Adipose tissue (tissue), 3 donors: ENCODE results near the gene CHCHD6. TPM values are rescaled to one million over a fixed set of nuclear protein-coding genes. Genes with fewer than 3 reads are reported as not detected.

Experiments
- H3K27ac ChIP-seq: one replicate; pipeline ENCODE4 v1.5.1; 2013; ENCODE audit warnings: low read depth, low read length
- WGBS, 3 donors: extraction: QIAGEN DNeasy Blood & Tissue Kit; methylation state at CpG; one replicate each; pipeline ENCODE4 v1.1.7; 2013; 5-methylcytosine and 5-hydroxymethylcytosine counted together
- polyA plus RNA-seq, 3 donors: library from polyadenylated mRNA; stranded (reverse); fragments of 200-250 nt; gene quantifications; one replicate each; pipeline ENCODE4 v1.2.3, GENCODE V29; 2013
- donor health status: healthy with polysubstance abuse.
- donor health status: Bipolar disorder and iron deficiency.
- donor health status: healthy.

CHCHD6 gene
- polyA plus RNA-seq, 3 donors: 10.0 to 12.9 (median 10.2) TPM

- WGBS, 3 donors: 2 to 8% (median 5%) methylated on average over 12 of the region's 12 CpGs
These were observed 278.1 kb downstream of the CHCHD6 start for GRCh38 chr3:126982126-126982470.

DNA sequence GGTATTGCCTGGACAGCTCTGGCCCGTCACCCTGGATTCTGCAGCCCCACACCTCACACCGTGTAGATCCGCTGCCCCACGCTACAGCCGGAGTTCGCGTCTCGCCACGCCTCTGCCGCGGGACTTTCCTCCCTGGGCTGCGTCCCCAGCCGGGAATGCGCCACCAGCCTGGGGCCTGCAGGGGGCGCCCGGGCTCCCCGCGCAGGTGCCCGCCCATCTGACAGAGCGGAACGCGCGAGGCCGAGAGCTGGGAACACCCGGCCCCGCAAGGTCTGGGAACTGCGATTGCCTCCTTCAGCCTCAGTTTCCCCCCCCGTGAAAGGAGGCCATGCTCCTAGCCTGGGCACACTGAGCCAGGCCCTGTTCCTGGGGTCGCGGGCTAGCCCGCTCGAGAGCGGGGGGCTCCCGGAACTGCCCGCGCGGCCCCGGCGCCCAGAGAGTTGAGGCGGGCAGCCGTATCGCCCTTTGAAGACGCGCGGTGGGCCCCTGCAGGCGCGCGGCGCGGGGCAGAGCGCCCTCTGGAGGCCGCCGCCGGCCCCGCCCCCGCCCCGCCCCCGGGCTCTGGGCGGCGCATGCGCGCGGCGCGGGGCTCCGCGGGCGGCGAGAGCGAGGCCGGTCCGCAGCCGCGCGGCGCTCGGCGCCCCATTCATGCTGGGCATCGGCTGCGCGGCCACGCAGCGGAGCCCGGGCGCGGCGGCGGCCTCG is 278.6 kb downstream of the CHCHD6 start, which contains the start of gene PLXNA1:
TSS of gene PLXNA1 (plus strand) at position 645 of the 705 bp plus-strand sequence. CDS start 5,479 bp downstream, outside the sequence.
- 0 to 1% (median 0%) methylated on average over 36 to 85 of the region's 89 CpGs for WGBS, 3 donors
- H3K27ac ChIP-seq: no peak within 1 kb of the TSS

More at GRCh38 chr3:126982126-126982470, 278.1 kb downstream of the CHCHD6 start:
- no peak overlapping the region for H3K27ac ChIP-seq

- 0 to 1% (median 0%) methylated on average over 25 to 69 of the region's 70 CpGs for WGBS, 3 donors
- H3K27ac ChIP-seq: no peak overlapping the region
These were observed 279.2 kb downstream of the CHCHD6 start for GRCh38 chr3:126983276-126983652.

DNA sequence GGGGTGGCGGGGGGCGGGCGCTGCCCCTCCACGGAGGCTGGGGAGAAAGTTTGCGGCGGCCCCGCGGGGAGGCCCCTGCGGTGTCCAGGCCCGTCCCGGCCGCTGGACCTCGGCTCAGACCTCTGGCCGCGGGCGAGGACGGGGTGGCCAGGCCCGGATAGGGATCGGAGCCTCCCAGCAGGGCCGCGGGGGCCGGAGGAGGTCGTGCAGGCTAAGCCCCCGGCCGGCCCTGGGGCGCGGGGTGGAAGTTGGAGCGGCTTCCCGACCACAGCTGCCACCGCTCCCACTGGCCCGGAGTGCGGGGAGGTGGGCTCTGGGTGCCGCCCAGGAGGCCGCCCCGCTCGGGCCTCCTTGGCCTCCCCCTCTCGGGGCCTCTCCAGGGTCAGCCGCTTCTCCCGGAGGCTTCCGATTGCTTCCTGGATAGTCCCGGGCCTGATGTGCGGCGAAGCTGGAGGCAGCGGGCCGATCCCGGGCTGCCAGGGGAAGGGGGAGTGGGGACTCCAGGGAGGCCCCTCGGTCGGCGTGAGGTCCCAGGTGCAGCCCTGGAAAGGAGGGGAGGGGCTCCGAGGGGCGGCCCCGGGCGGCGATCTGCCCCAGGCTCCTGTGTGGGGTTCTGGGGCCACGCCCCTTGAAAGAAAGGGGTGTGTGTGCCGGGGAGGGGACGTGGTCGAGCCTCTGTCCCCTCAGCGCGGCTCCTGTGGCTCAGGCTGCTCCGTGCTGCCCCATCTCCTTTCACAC is 279.8 kb downstream of the CHCHD6 start:
- H3K27ac ChIP-seq: no peak overlapping the region
- WGBS, 3 donors: 1 to 2% (median 1%) methylated on average over 55 to 61 of the region's 61 CpGs

DNA sequence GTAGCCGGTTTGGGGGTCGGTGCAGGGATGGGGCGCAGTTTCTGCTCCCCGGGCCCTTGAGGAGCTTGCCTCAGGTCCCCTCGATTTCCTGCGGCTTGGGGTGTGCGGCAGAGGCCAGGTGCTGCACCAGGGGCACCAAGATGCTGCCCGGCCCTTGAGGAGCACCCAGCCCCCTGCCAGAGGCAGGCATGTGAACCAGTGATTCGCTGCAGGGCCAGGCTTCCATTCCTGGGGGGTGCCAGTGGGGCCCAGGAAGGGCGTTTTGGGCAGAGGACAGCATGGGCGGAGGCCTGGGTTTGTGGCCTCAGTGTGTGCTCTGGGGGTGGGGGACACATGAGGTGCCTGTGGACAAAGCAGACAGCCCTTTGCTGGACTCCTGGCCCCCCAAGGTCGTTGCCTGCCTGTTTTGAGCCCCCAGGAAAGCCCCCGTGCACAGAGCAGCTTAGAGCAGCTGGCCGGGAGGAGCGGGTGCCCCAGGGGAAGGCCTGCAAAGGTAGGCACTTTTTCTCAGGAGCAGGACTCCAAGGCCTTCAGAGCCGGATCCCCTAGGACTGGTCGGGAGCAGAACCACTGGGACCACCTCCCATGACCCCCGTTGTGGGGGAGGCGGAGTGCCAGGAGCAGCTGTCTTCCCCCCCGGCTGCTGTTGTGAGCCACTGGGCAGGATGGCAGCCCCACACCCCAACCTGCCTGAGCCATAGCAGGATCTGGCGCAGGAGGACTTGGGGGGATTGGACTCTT is 280.5 kb downstream of the CHCHD6 start:
- WGBS, 3 donors: 53 to 60% (median 56%) methylated on average over 20 to 21 of the region's 21 CpGs
- no peak overlapping the region for H3K27ac ChIP-seq

DNA sequence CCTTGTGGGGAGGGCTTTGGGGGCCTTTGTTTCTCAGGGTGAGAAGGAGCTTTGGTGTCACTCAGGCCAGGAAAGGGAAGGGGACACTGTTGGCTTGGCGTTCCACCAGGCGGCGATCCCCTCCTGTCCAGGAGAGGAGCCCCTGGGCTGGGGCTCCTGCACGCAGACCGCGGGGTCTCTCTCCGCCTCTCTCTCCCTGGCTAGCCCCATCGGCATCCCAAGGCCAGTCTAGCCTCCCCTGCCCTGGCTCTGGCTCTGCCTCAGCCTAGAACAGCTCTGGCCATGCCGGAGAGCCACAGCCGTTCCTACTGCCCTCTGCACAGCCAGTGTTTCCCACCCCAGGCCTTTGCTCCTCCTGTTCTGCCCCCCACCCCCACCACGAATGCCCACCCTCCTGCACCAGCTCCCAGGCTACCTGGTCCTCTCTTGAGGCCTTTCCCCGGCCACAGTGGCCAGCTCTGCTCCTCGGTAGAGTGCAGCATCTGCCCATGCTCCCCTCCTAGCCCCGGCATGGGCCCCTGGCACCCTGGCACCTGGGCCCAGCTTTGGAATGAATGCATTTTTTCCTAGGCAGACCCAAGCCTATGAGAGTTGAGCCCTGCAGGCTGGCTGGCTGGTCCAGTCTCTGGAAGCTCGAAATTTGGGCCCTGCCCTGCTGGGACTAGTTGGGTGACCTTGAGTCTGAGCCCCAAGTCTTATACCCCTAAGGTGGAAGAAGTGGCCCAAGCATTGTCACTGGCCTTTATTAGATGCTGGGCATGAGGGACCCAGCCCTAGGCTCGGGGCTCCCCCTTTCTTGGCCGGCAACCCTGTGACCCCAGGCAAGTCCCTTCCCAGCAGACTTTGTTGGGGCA is 281.3 kb downstream of the CHCHD6 start:
- WGBS, 3 donors: 68 to 87% (median 78%) methylated on average over 12 to 17 of the region's 17 CpGs
- H3K27ac ChIP-seq: no peak overlapping the region

GRCh38 chr3:126986001-126986400 is 282.0 kb downstream of the CHCHD6 start:
- WGBS, 3 donors: 36 to 68% (median 62%) methylated on average over 9 of the region's 9 CpGs
- no peak overlapping the region for H3K27ac ChIP-seq

- 63 to 69% (median 69%) methylated on average over 4 of the region's 4 CpGs for WGBS, 3 donors
- H3K27ac ChIP-seq: no peak overlapping the region
These were observed 283.1 kb downstream of the CHCHD6 start for GRCh38 chr3:126987129-126987528.

DNA sequence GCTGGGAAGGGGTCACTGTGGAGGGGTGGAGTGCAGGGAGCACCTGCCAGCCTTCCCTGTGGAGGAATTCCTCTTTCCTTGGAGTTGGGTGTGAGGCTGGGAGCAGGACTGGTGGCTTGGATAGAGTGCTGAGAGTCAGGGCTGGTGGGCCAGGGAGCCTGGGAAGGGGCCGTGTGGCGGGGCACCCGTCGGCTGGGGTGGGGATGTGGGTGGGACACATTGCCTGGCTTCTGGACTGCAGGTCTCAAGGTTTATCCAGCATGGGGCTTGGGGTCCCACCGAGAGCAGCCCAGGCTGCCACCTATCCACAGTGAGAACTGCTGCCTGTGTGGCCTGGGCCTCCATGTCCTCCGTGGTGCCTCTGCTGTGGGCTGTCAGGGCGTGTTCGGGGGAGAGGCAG is 283.6 kb downstream of the CHCHD6 start:
- whole genome bisulfite sequencing, 3 donors: 86 to 92% (median 89%) methylated on average over 8 of the region's 8 CpGs
- no peak overlapping the region for H3K27ac ChIP-seq

- H3K27ac ChIP-seq: no peak overlapping the region
- 91 to 95% (median 94%) methylated on average over 19 to 26 of the region's 26 CpGs for WGBS, 3 donors
These were observed 284.5 kb downstream of the CHCHD6 start for GRCh38 chr3:126988451-126989021.

GRCh38 chr3:126989316-126990023 is 285.4 kb downstream of the CHCHD6 start:
- H3K27ac ChIP-seq: no peak overlapping the region
- 90 to 92% (median 91%) methylated on average over 36 of the region's 36 CpGs for WGBS, 3 donors

DNA sequence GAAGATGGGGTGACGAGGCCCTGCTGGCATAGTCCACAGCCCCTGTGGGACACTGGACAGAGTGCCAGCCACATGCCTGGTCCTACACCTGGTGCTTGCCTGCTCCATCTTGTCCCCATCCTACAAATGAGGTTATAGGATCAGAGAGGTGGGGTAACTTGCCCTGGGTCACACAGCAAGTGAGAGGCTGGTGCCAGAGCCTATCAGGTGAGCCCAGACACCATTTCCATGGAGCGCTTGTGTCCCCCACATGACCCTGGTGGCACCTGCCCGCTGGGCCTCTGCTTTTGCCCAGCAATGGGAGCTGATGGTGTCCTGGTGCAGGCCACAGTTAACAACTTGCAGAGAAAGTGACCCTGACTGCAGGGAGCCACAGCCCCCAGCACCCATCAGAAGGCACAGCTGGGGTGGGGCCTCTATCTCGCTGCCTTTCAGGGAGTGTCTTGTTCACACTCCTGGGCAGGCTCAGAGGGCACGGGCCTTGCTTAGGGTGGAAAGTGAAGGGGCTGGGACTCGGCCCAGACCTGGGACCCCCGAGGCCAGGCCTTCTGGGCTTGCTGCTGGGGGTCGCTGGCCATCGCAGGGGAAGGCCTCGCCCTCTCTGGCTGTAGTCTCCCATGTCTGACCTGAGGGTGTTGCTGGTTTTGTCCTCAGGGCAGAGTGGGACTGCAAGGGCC is 286.1 kb downstream of the CHCHD6 start:
- 89 to 91% (median 91%) methylated on average over 10 of the region's 10 CpGs for WGBS, 3 donors

GRCh38 chr3:126990890-126991289 is 286.9 kb downstream of the CHCHD6 start:
- 80 to 97% (median 95%) methylated on average over 4 to 5 of the region's 5 CpGs for WGBS, 3 donors
- H3K27ac ChIP-seq: no peak overlapping the region

More for the DNA sequence above, 286.1 kb downstream of the CHCHD6 start:
- no peak overlapping the region for H3K27ac ChIP-seq

GRCh38 chr3:126991366-126992200 is 287.5 kb downstream of the CHCHD6 start:
- H3K27ac ChIP-seq: no peak overlapping the region
- WGBS, 3 donors: 81 to 87% (median 85%) methylated on average over 23 to 24 of the region's 24 CpGs

DNA sequence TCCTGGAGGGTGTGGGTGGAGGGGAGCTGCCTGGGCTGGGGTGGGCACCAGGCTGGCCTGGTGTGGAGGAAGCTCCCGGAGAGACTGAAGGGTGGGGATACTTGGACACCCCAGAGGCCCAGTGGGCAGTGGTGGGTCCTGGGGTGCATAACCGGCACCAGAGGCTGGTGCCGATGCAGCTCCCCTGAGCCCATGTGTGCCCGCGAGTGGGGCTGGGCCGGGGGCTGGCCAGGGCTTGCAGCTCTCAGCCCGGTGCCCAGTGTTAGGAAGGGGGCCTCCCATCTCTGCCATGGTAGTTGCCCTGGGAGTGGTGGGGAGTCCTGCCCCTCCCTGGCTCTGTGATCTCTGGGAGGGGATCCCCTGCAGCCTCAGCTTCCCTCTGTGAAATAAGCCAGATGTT is 288.2 kb downstream of the CHCHD6 start:
- WGBS, 3 donors: 91 to 97% (median 96%) methylated on average over 7 of the region's 7 CpGs
- no peak overlapping the region for H3K27ac ChIP-seq

GRCh38 chr3:126992776-126993175 is 288.7 kb downstream of the CHCHD6 start:
- WGBS, 3 donors: 90 to 93% (median 90%) methylated on average over 8 of the region's 8 CpGs
- no peak overlapping the region for H3K27ac ChIP-seq
